Caco-2 (cell line): ENCODE data around the gene RGS5. TPM values are rescaled to one million over a fixed set of nuclear protein-coding genes. Genes with fewer than 3 reads are reported as not detected.

ENCODE experiments used
- BruUV-seq: library from RNA; stranded (reverse); fragments of 400-500 nt; replicated peaks from 2 replicates; lab custom pipeline; 2021; lab: Mats Ljungman, UMichigan
- CTCF ChIA-PET: fragments of 300-600 bp; sonication (Branson Sonifier 250); formaldehyde crosslinking; loops from one replicate; lab custom pipeline; 2022; ENCODE audit warnings: antibody characterized with exemption; lab: Charles Lee
- POLR2A ChIA-PET: fragments of 300-600 bp; sonication (Branson Sonifier 250); formaldehyde crosslinking; loops from one replicate; lab custom pipeline; 2022; ENCODE audit warnings: antibody characterized with exemption; lab: Charles Lee
- DNase-seq, 2 experiments: peaks; one replicate each; pipeline versions ENCODE4 v3.0.0 to v3.0.0-alpha.2; 2020 to 2022
- H3K27me3 ChIP-seq: replicated peaks from 2 replicates; pipeline ENCODE4 v1.6.0; 2011; ENCODE audit warnings: low read length; ENCODE audit not compliant: control insufficient read depth, insufficient read depth
- H3K36me3 ChIP-seq: 2 replicates; pipeline ENCODE4 v1.5.1; 2011; ENCODE audit warnings: low read length; ENCODE audit not compliant: control insufficient read depth, insufficient read depth
- H3K4me1 ChIP-seq: fragments of 250-450 bp; sonication (Bioruptor Pico); 2 replicates; pipeline ENCODE4 v1.5.1; 2020; ENCODE audit warnings: mild to moderate bottlenecking
- H3K4me3 ChIP-seq: 2 replicates; pipeline ENCODE4 v1.5.1; 2011; ENCODE audit warnings: low read depth, mild to moderate bottlenecking, control low read depth, low read length
- H3K9me3 ChIP-seq: fragments of 250-450 bp; sonication (Bioruptor Pico); 2 replicates; pipeline ENCODE4 v1.5.1; 2020; ENCODE audit warnings: mild to moderate bottlenecking, moderate library complexity
- H3K27ac Mint-ChIP-seq: one replicate; pipeline ENCODE4 v1.8.0; 2022; ENCODE audit warnings: mixed read lengths; ENCODE audit not compliant: unreplicated experiment
- H3K27me3 Mint-ChIP-seq: one replicate; pipeline ENCODE4 v1.8.0; 2022; ENCODE audit warnings: mixed read lengths; ENCODE audit not compliant: insufficient read depth, unreplicated experiment
- H3K36me3 Mint-ChIP-seq: one replicate; pipeline ENCODE4 v1.8.0; 2022; ENCODE audit warnings: mild to moderate bottlenecking, mixed read lengths; ENCODE audit not compliant: insufficient read depth, unreplicated experiment
- H3K4me1 Mint-ChIP-seq: one replicate; pipeline ENCODE4 v1.8.0; 2022; ENCODE audit warnings: low read depth, mixed read lengths; ENCODE audit not compliant: unreplicated experiment
- H3K4me3 Mint-ChIP-seq: one replicate; pipeline ENCODE4 v1.8.0; 2022; ENCODE audit warnings: mild to moderate bottlenecking, moderate library complexity, mixed read lengths; ENCODE audit not compliant: unreplicated experiment
- H3K9me3 Mint-ChIP-seq: one replicate; pipeline ENCODE4 v1.8.0; 2022; ENCODE audit warnings: mixed read lengths; ENCODE audit not compliant: unreplicated experiment
- intact Hi-C: fragments of 100-400 bp; cut with micrococcal nuclease; formaldehyde crosslinking; loops from one replicate; pipeline ENCODE4 v1.10.0; 2022; ENCODE audit not compliant: unreplicated experiment
- total RNA-seq: library from RNA; stranded (reverse); gene quantifications from 2 replicates; pipeline ENCODE4 v1.2.3, GENCODE V29; 2022
- TF ChIP-seq, protein P1 (sequence below), 2 experiments: fragments of 200-600 bp in 1 of 2; IDR thresholded peaks; 1 replicate in 1 of 2; 2 replicates in 1 of 2; pipeline versions ENCODE4 v1.5.1 to v1.8.0; 2011 to 2022; ENCODE audit warnings: antibody characterized with exemption in 1 of 2, control low read depth in 1 of 2, inconsistent platforms in 1 of 2, low read depth in 1 of 2, low read length in 1 of 2, mild to moderate bottlenecking in 1 of 2, moderate library complexity in 1 of 2; ENCODE audit not compliant: insufficient read depth in 1 of 2, severe bottlenecking in 1 of 2, unreplicated experiment in 1 of 2

Gene RGS5
- total RNA-seq, 1 experiment from 2014 or later = 8.4 TPM

DNA sequence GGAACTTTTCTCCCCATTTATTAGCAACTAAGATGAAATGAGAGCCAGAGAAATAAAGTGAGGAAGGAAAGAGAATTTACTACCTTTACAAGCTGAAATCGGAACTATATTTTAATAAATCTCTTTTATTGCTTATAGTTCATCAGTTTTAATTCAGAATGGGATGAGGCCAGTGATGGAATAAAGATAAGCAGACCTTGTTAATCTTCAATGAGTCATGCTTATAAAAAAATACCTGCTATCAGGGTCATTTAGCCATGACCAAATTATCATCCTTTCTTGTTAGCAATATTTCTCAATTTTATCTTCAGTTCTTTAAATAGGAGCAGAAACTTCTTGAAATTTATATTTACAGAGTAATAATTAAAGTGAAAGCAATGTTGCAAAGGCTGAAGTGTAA is 107.5 kb downstream of the RGS5 start:
- ChIA-PET CTCF (no interaction called here), POLR2A (no interaction called here)
- H3K4me1 Mint-ChIP-seq = no peaks in the 10 kb centered on the region
- no TSS peak for BruUV-seq
- H3K9me3 ChIP-seq = no peaks in the 10 kb centered on the region
- H3K27me3 ChIP-seq = no peaks in the 10 kb centered on the region
- H3K4me3 Mint-ChIP-seq = no peak overlapping the region
- H3K4me3 ChIP-seq = no peak overlapping the region
- H3K36me3 ChIP-seq = no peaks in the 10 kb centered on the region
- H3K27ac Mint-ChIP-seq = no peak overlapping the region
- intact Hi-C loops = no loop called here
- no peaks in the 10 kb centered on the region for H3K36me3 Mint-ChIP-seq
- H3K4me1 ChIP-seq = no peaks in the 10 kb centered on the region
- peaks cover 13% of the 10 kb centered on the region for H3K27me3 Mint-ChIP-seq
- TF ChIP-seq, protein P1, sequence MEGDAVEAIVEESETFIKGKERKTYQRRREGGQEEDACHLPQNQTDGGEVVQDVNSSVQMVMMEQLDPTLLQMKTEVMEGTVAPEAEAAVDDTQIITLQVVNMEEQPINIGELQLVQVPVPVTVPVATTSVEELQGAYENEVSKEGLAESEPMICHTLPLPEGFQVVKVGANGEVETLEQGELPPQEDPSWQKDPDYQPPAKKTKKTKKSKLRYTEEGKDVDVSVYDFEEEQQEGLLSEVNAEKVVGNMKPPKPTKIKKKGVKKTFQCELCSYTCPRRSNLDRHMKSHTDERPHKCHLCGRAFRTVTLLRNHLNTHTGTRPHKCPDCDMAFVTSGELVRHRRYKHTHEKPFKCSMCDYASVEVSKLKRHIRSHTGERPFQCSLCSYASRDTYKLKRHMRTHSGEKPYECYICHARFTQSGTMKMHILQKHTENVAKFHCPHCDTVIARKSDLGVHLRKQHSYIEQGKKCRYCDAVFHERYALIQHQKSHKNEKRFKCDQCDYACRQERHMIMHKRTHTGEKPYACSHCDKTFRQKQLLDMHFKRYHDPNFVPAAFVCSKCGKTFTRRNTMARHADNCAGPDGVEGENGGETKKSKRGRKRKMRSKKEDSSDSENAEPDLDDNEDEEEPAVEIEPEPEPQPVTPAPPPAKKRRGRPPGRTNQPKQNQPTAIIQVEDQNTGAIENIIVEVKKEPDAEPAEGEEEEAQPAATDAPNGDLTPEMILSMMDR (IDR thresholded peaks at IDR 0.05; ENCODE audit: insufficient read depth in 1 of 2, low read depth in 1 of 2, low read length in 1 of 2, severe bottlenecking in 1 of 2, unreplicated experiment in 1 of 2) = no peak
- DNase-seq = no peak
- no peaks in the 10 kb centered on the region for H3K9me3 Mint-ChIP-seq

GRCh38 chr1:163094589-163094988 is 108.1 kb downstream of the RGS5 start:
- BruUV-seq = no TSS peak
- Mint-ChIP-seq H3K27me3 (peaks cover 13% of the 10 kb centered on the region), H3K36me3 (no peaks in the 10 kb centered on the region), H3K27ac (no peak overlapping the region), H3K4me3 (no peak overlapping the region), H3K4me1 (no peaks in the 10 kb centered on the region), H3K9me3 (no peaks in the 10 kb centered on the region)
- ChIA-PET POLR2A (no interaction called here), CTCF (no interaction called here)
- intact Hi-C loops = no loop called here
- Histone ChIP-seq H3K4me3 (no peak overlapping the region), H3K36me3 (no peaks in the 10 kb centered on the region), H3K27me3 (no peaks in the 10 kb centered on the region), H3K4me1 (no peaks in the 10 kb centered on the region), H3K9me3 (no peaks in the 10 kb centered on the region)
- DNase-seq = no peak
- TF ChIP-seq, protein P1 (IDR thresholded peaks at IDR 0.05; ENCODE audit: insufficient read depth in 1 of 2, low read depth in 1 of 2, low read length in 1 of 2, severe bottlenecking in 1 of 2, unreplicated experiment in 1 of 2) = no peak

DNA sequence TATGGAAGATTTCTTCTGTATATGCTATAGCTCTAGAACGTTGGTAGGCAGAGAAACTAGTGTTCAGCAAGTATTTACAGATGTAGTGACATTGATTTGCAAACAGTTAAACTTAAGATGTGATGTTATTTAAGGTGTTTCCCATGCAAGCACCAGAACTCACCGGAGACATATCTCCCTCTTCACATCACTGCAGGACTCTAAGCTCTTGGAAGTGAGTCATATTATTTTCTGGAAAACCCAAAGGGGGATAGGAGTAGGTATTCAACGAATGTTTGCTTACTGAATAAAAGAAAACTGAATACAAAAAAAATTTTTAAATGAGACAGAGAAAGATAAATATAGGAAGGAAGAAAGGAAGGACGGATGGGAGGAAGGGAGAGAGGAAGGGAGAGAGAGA is 108.5 kb downstream of the RGS5 start:
- Mint-ChIP-seq H3K27ac (no peak overlapping the region), H3K4me3 (no peak overlapping the region), H3K27me3 (peaks cover 13% of the 10 kb centered on the region), H3K4me1 (no peaks in the 10 kb centered on the region), H3K36me3 (no peaks in the 10 kb centered on the region), H3K9me3 (no peaks in the 10 kb centered on the region)
- intact Hi-C loops = no loop called here
- no peak for DNase-seq
- no peaks in the 10 kb centered on the region for H3K27me3 ChIP-seq
- TF ChIP-seq, protein P1 (IDR thresholded peaks at IDR 0.05; ENCODE audit: insufficient read depth in 1 of 2, low read depth in 1 of 2, low read length in 1 of 2, severe bottlenecking in 1 of 2, unreplicated experiment in 1 of 2) = no peak
- BruUV-seq = no TSS peak
- H3K9me3 ChIP-seq = no peaks in the 10 kb centered on the region
- ChIA-PET CTCF (no interaction called here), POLR2A (no interaction called here)
- H3K36me3 ChIP-seq = no peaks in the 10 kb centered on the region
- H3K4me1 ChIP-seq = no peaks in the 10 kb centered on the region
- H3K4me3 ChIP-seq = no peak overlapping the region
